ENCODE data around the gene SLIT1.

Gene SLIT1

DNA sequence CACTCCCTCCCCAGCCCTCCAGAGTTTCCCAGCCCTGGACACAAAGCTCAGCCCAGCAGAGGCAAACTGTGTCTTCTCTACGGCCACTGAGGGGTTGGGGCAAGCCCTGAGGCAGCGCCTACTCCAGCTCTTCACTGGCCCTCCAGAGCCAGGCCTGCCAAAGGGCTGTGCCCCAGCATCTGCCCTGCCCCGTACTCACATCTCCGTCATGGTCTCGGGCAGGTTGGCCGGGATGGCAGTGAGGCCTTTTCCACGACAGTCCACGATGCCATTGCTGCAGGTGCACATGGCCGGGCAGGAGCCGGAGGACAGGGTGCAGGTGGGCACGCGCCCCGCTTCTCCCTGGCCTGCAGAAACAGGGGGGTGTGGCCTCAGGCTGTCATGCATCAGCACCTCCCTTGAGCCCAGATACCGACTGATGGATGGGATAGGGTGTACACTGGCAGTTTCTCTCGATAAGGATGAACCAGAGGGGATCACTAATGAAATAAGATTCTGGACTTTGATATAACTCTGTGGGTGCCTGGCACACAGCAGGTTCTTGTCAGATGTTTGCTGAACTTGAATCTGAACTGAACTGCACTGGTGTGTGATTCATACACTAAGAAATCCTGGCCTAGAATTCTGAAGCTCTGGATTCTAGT is 125.2 kb downstream of the SLIT1 start:
- H3K4me3 ChIP-seq (ENCODE audit: control insufficient read depth, low read depth, low read length): no peak overlapping the region
- TF ChIP-seq, protein P1, sequence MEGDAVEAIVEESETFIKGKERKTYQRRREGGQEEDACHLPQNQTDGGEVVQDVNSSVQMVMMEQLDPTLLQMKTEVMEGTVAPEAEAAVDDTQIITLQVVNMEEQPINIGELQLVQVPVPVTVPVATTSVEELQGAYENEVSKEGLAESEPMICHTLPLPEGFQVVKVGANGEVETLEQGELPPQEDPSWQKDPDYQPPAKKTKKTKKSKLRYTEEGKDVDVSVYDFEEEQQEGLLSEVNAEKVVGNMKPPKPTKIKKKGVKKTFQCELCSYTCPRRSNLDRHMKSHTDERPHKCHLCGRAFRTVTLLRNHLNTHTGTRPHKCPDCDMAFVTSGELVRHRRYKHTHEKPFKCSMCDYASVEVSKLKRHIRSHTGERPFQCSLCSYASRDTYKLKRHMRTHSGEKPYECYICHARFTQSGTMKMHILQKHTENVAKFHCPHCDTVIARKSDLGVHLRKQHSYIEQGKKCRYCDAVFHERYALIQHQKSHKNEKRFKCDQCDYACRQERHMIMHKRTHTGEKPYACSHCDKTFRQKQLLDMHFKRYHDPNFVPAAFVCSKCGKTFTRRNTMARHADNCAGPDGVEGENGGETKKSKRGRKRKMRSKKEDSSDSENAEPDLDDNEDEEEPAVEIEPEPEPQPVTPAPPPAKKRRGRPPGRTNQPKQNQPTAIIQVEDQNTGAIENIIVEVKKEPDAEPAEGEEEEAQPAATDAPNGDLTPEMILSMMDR (IDR thresholded peaks at IDR 0.05; ENCODE audit: control insufficient read depth, insufficient read depth, low read depth, low read length, missing control alignments): no peak
- DNase-seq (ENCODE audit: low read depth): no peak

DNA sequence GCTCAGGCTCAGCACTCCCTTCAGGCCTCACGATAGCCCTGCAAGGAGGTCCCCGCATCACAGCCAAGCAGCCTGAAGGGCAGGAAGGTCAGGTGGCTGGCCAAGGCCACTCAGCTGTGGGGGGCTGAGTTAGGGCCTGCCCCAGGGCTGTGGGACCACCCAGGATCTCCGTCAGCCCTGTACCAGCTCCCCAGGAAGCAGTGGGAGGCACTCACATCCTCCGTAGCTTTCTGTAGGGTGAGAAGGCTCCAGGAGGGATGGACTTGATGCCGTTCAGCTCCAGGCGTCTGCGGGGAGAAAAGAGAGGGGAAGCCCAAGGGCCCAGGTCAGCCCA is 125.9 kb downstream of the SLIT1 start:
- H3K4me3 ChIP-seq (ENCODE audit: control insufficient read depth, low read depth, low read length): no peak overlapping the region
- no peak for DNase-seq (ENCODE audit: low read depth)
- TF ChIP-seq, protein P1 (IDR thresholded peaks at IDR 0.05; ENCODE audit: control insufficient read depth, insufficient read depth, low read depth, low read length, missing control alignments): no peak

DNA sequence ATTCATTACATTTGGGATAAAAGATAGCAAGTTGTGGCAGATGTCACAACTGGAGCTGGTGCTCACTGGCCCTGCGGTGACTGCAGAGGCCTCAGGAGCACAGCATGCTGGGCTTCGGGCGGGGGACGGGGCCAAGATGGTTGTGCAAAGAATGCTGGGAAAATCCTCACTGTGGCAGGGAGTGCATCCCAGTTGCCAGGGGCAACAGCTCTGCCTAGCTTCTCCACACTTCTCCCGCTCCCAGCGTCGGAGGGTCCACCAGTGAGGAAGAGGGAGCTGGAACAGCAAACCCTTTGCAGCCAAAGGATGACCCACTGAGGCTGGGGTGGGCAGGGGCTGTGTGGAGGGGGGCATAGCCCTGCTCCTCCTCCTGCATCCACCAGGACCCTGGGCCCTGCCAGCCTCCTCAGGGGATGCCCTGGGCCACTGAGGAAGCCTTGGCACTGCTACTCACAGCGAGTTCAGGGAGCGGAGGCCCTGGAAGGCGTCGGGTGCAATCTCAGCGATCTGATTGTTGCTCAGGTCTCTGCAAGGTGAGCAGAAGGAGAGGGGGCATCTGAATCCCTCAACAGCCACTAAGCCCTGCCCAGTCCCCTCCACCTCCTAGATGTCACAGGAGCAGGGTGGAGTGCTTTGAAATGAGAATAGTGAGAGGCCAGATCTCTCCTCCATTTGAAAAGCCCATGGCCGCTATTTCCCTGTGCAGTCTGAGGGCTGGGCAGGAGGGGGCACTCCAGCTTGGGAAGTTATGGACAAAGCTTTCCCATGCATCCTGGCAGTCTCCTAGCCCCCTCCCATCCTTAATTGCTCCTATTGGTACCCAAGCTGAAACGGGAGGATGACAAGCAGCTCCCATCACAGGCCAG is 126.5 kb downstream of the SLIT1 start:
- no peak overlapping the region for H3K4me3 ChIP-seq (ENCODE audit: control insufficient read depth, low read depth, low read length)
- no peak for DNase-seq (ENCODE audit: low read depth)
- TF ChIP-seq, protein P1 (IDR thresholded peaks at IDR 0.05; ENCODE audit: control insufficient read depth, insufficient read depth, low read depth, low read length, missing control alignments): no peak

DNA sequence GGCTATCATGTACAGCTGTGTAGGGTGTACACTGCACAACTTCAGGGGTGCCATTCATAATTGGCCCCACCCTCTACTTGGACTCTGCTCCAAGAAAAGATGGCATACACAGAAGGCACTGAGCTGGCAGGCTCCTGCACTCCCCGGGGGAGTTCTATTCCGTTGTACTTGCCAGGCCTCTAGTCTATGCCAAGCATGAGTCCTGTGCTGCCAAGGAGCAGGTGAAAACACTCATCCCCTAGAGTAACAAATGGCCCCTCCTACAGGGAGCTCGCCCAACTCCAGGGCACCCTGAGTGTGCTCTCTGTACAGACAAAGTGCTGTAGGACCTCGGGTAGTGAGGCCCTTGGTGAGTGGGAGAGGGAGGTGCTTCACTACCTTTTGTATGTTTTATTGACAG is 127.2 kb downstream of the SLIT1 start:
- no peak for DNase-seq (ENCODE audit: low read depth)
- H3K4me3 ChIP-seq (ENCODE audit: control insufficient read depth, low read depth, low read length): no peak overlapping the region
- TF ChIP-seq, protein P1 (IDR thresholded peaks at IDR 0.05; ENCODE audit: control insufficient read depth, insufficient read depth, low read depth, low read length, missing control alignments): no peak

DNA sequence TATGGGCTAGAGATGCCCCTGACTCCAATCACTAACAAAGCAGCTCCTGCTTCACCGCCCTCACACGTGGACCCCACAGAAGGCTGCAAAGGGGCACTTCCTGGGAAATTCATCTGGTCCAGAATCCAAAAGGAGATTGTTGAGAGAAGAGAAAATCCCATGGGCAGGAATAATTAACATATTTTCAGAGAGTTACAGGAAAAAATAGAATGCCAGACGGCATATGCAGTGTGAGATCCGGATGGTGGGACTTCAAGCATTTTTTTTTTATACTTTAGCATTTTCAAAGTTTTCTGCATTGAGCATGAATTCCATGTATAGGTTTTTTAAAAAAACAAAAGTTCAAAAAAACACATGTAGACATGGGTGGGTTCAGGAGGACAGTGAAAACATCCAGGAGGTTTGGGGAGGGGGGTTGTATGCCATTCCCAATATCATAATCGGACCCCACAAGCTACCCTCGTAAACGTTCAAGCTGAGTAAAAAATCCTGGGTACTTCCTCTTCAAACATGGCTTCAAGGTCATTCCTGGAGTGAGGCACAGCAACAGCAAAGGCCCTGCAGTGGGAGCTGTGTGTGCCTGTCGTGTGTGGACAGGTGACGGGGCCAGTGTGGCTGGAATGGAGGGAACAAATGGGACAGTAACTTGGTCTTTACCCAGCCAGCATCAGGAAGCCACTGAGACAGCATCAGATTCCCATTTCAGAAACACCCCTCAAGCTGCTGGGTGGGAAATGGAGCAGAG is 128.1 kb downstream of the SLIT1 start:
- no peak overlapping the region for H3K4me3 ChIP-seq (ENCODE audit: control insufficient read depth, low read depth, low read length)
- DNase-seq (ENCODE audit: low read depth): no peak
- TF ChIP-seq, protein P1 (IDR thresholded peaks at IDR 0.05; ENCODE audit: control insufficient read depth, insufficient read depth, low read depth, low read length, missing control alignments): no peak

DNA sequence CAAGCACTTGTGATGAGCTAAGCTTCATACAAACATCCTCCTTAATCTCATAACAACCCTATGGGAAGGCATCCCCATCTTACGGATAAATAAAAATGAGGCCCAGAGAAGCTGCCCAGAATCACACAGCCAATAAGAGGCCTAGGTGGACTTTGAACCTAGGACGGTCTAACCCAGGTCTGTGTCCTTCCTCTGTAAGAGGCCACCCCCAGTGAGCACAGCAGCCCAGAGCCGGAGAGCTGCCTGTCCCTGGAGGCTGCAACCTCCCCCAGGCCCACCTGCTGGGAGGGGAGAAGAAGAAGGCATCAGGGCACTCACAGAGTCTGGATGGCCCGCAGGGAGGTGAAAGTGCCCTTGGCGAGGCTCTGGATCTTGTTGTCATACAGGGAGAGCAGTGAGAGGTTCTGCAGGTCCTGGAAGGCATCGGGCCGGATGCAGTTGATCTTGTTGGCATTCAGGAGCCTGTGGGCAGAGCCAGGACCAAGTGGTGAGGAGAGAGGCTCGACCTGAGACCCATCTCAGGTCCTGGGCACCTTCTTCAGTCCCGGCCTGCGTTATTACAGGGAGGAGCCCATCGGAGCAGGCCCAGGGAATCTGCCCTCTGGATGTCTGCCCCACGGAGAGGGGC is 129.6 kb downstream of the SLIT1 start:
- no peak overlapping the region for H3K4me3 ChIP-seq (ENCODE audit: control insufficient read depth, low read depth, low read length)
- no peak for DNase-seq (ENCODE audit: low read depth)
- TF ChIP-seq, protein P1 (IDR thresholded peaks at IDR 0.05; ENCODE audit: control insufficient read depth, insufficient read depth, low read depth, low read length, missing control alignments): no peak
